HG03095 (cell line): Measurements from ENCODE around the gene VPS26C.

Experiments used
- ATAC-seq: cut with Tn5 transposase; IDR thresholded peaks from one replicate; pipeline ENCODE4 v1.9.1; 2021; ENCODE audit warnings: moderate library complexity; ENCODE audit not compliant: unreplicated experiment

The VPS26C gene

GRCh38 chr21:37206496-37206895, 60.6 kb downstream of the VPS26C start:
- no peak for ATAC-seq

GRCh38 chr21:37204580-37204979, 62.6 kb downstream of the VPS26C start:
- ATAC-seq, result no peak

GRCh38 chr21:37202221-37203110, 64.7 kb downstream of the VPS26C start:
- ATAC-seq, result no peak

GRCh38 chr21:37200641-37201480, 66.3 kb downstream of the VPS26C start:
- ATAC-seq, result no peak

GRCh38 chr21:37199057-37199924, 67.8 kb downstream of the VPS26C start:
- ATAC-seq, result no peak

- ATAC-seq, result no peak
These were observed 69.4 kb downstream of the VPS26C start for GRCh38 chr21:37197746-37198145.

GRCh38 chr21:37196847-37197246, 70.3 kb downstream of the VPS26C start:
- no peak for ATAC-seq

- no peak for ATAC-seq
These were observed 71.5 kb downstream of the VPS26C start for GRCh38 chr21:37195610-37196009.

- ATAC-seq, result no peak
These were observed 72.1 kb downstream of the VPS26C start for GRCh38 chr21:37195059-37195458.

GRCh38 chr21:37193676-37194075, 73.5 kb downstream of the VPS26C start:
- ATAC-seq, result no peak

- ATAC-seq, result no peak
These were observed 74.1 kb downstream of the VPS26C start for GRCh38 chr21:37193006-37193405.

GRCh38 chr21:37192019-37192418, 75.1 kb downstream of the VPS26C start:
- no peak for ATAC-seq

- no peak for ATAC-seq
These were observed 78.3 kb downstream of the VPS26C start for GRCh38 chr21:37188825-37189224.

- no peak for ATAC-seq
These were observed 80.2 kb downstream of the VPS26C start for GRCh38 chr21:37186983-37187382.

- no peak for ATAC-seq
These were observed 82.1 kb downstream of the VPS26C start for GRCh38 chr21:37184784-37185593.

- no peak for ATAC-seq
These were observed 83.4 kb downstream of the VPS26C start for GRCh38 chr21:37183749-37184148.

- ATAC-seq, result no peak
These were observed 84.9 kb downstream of the VPS26C start for GRCh38 chr21:37182222-37182621.

GRCh38 chr21:37181059-37181458, 86.1 kb downstream of the VPS26C start:
- no peak for ATAC-seq

- ATAC-seq, result no peak
These were observed 90.4 kb downstream of the VPS26C start for GRCh38 chr21:37176716-37177115.
